Activated T-helper 1 cell treated with anti-CD3 and anti-CD28 coated beads, Interleukin-12 subunit alpha, Interleukin-12 subunit beta, Interleukin-2, Interleukin-4 antibody, amounts not matched to agents 30 ng/mL and 10 ng/mL and 1 ng/mL, durations not matched to agents 14 hours and 24 hours and 36 hours (primary cell): ENCODE measurements around the gene ORM2. TPM values are rescaled to one million over a fixed set of nuclear protein-coding genes. Genes with fewer than 3 reads are reported as not detected.

Source experiments
- DNase-seq: peaks from one replicate; pipeline ENCODE4 v3.0.0; 2021; ENCODE audit warnings: low spot score
- H3K27ac Mint-ChIP-seq: one replicate; pipeline ENCODE4 v1.8.0; 2021; ENCODE audit warnings: mild to moderate bottlenecking, mixed read lengths
- H3K27me3 Mint-ChIP-seq: one replicate; pipeline ENCODE4 v1.8.0; 2022; ENCODE audit warnings: mild to moderate bottlenecking, moderate library complexity, mixed read lengths; ENCODE audit not compliant: insufficient read depth
- H3K36me3 Mint-ChIP-seq: one replicate; pipeline ENCODE4 v1.8.0; 2021; ENCODE audit warnings: low read depth, mixed read lengths
- H3K4me1 Mint-ChIP-seq: one replicate; pipeline ENCODE4 v1.8.0; 2021; ENCODE audit warnings: low read depth, mixed read lengths
- H3K4me3 Mint-ChIP-seq: one replicate; pipeline ENCODE4 v1.8.0; 2021; ENCODE audit warnings: mild to moderate bottlenecking, moderate library complexity, mixed read lengths
- H3K9me3 Mint-ChIP-seq: one replicate; pipeline ENCODE4 v1.8.0; 2021; ENCODE audit warnings: mixed read lengths
- intact Hi-C: fragments of 100-400 bp; cut with micrococcal nuclease; formaldehyde crosslinking; loops from one replicate; pipeline ENCODE4 v1.15.1; 2024
- total RNA-seq: library from RNA; stranded (reverse); gene quantifications from 2 replicates; pipeline ENCODE4 v1.2.3, GENCODE V29; 2022

ORM2 gene
- total RNA-seq, 1 donor from 2014 or later: not detected

- Mint-ChIP-seq H3K27me3 (no peaks in the 10 kb centered on the region), H3K4me3 (no peak overlapping the region), H3K9me3 (peaks cover 4% of the 10 kb centered on the region), H3K4me1 (peaks cover 5% of the 10 kb centered on the region), H3K36me3 (peaks cover 39% of the 10 kb centered on the region), H3K27ac (no peak overlapping the region)
- intact Hi-C loops: no loop called here
- no peak for DNase-seq
Observed at GRCh38 chr9:114334490-114334889, 4.8 kb downstream of the ORM2 start.

GRCh38 chr9:114335745-114336144, 6.1 kb downstream of the ORM2 start:
- intact Hi-C loops: no loop called here
- H3K27ac Mint-ChIP-seq: no peak overlapping the region
- no peak overlapping the region for H3K4me3 Mint-ChIP-seq
- no peak for DNase-seq
- no peaks in the 10 kb centered on the region for H3K27me3 Mint-ChIP-seq
- H3K36me3 Mint-ChIP-seq: peaks cover 47% of the 10 kb centered on the region
- H3K4me1 Mint-ChIP-seq: peaks cover 5% of the 10 kb centered on the region
- peaks cover 4% of the 10 kb centered on the region for H3K9me3 Mint-ChIP-seq

- no peak for DNase-seq
- H3K4me1 Mint-ChIP-seq: peaks cover 5% of the 10 kb centered on the region
- H3K27ac Mint-ChIP-seq: no peak overlapping the region
- H3K27me3 Mint-ChIP-seq: no peaks in the 10 kb centered on the region
- peaks cover 50% of the 10 kb centered on the region for H3K36me3 Mint-ChIP-seq
- H3K9me3 Mint-ChIP-seq: peaks cover 4% of the 10 kb centered on the region
- intact Hi-C loops: no loop called here
- no peak overlapping the region for H3K4me3 Mint-ChIP-seq
Observed at GRCh38 chr9:114336157-114336556, 6.5 kb downstream of the ORM2 start.

- Mint-ChIP-seq H3K27me3 (no peaks in the 10 kb centered on the region), H3K4me1 (peaks cover 5% of the 10 kb centered on the region), H3K36me3 (peaks cover 55% of the 10 kb centered on the region), H3K4me3 (no peak overlapping the region), H3K27ac (no peak overlapping the region), H3K9me3 (peaks cover 4% of the 10 kb centered on the region)
- intact Hi-C loops: no loop called here
- DNase-seq: no peak
Observed at GRCh38 chr9:114336699-114337395, 7.2 kb downstream of the ORM2 start.

GRCh38 chr9:114338187-114338586, 8.5 kb downstream of the ORM2 start:
- Mint-ChIP-seq H3K27ac (no peak overlapping the region), H3K36me3 (peaks cover 59% of the 10 kb centered on the region), H3K27me3 (no peaks in the 10 kb centered on the region), H3K4me3 (no peak overlapping the region), H3K9me3 (peaks cover 4% of the 10 kb centered on the region), H3K4me1 (peaks cover 5% of the 10 kb centered on the region)
- DNase-seq: no peak
- intact Hi-C loops: loop anchor here (2.0 kb wide), 1 partner anchor 59 kb away; no protein-coding TSS in a partner anchor

- H3K4me1 Mint-ChIP-seq: peaks cover 5% of the 10 kb centered on the region
- peak overlapping the region; percentile 48 for H3K27ac Mint-ChIP-seq
- peaks cover 4% of the 10 kb centered on the region for H3K9me3 Mint-ChIP-seq
- peaks cover 68% of the 10 kb centered on the region for H3K36me3 Mint-ChIP-seq
- no peaks in the 10 kb centered on the region for H3K27me3 Mint-ChIP-seq
- intact Hi-C loops: loop anchor here (1.0 to 2.0 kb wide), 5 partner anchors 10 to 314 kb away; no protein-coding TSS in a partner anchor
- H3K4me3 Mint-ChIP-seq: no peak overlapping the region
- no peak for DNase-seq
Observed at GRCh38 chr9:114339130-114339908, 9.7 kb downstream of the ORM2 start.

GRCh38 chr9:114341152-114341830, 11.6 kb downstream of the ORM2 start:
- intact Hi-C loops: no loop called here
- peak overlapping the region; percentile 75 for H3K27ac Mint-ChIP-seq
- peaks cover 6% of the 10 kb centered on the region for H3K4me1 Mint-ChIP-seq
- H3K27me3 Mint-ChIP-seq: no peaks in the 10 kb centered on the region
- peaks cover 74% of the 10 kb centered on the region for H3K36me3 Mint-ChIP-seq
- H3K9me3 Mint-ChIP-seq: no peaks in the 10 kb centered on the region
- H3K4me3 Mint-ChIP-seq: no peak overlapping the region
- DNase-seq: no peak

- H3K4me3 Mint-ChIP-seq: no peak overlapping the region
- intact Hi-C loops: no loop called here
- H3K9me3 Mint-ChIP-seq: no peaks in the 10 kb centered on the region
- H3K27ac Mint-ChIP-seq: no peak overlapping the region
- DNase-seq: no peak
- no peaks in the 10 kb centered on the region for H3K27me3 Mint-ChIP-seq
- H3K36me3 Mint-ChIP-seq: peaks cover 75% of the 10 kb centered on the region
- H3K4me1 Mint-ChIP-seq: peaks cover 11% of the 10 kb centered on the region
Observed at GRCh38 chr9:114341991-114342390, 12.3 kb downstream of the ORM2 start.

- H3K4me3 Mint-ChIP-seq: no peak overlapping the region
- intact Hi-C loops: no loop called here
- peak overlapping the region; percentile 40 for H3K27ac Mint-ChIP-seq
- H3K4me1 Mint-ChIP-seq: peaks cover 11% of the 10 kb centered on the region
- no peaks in the 10 kb centered on the region for H3K9me3 Mint-ChIP-seq
- DNase-seq: no peak
- H3K27me3 Mint-ChIP-seq: no peaks in the 10 kb centered on the region
- H3K36me3 Mint-ChIP-seq: peaks cover 76% of the 10 kb centered on the region
Observed at GRCh38 chr9:114342755-114343440, 13.2 kb downstream of the ORM2 start.

GRCh38 chr9:114343471-114344187, 14.0 kb downstream of the ORM2 start:
- Mint-ChIP-seq H3K27ac (no peak overlapping the region), H3K36me3 (peaks cover 79% of the 10 kb centered on the region)

GRCh38 chr9:114344188-114344566, 14.5 kb downstream of the ORM2 start:
- DNase-seq: no peak
- no peaks in the 10 kb centered on the region for H3K27me3 Mint-ChIP-seq
- H3K4me3 Mint-ChIP-seq: no peak overlapping the region
- peaks cover 21% of the 10 kb centered on the region for H3K4me1 Mint-ChIP-seq
- intact Hi-C loops: no loop called here
- H3K9me3 Mint-ChIP-seq: no peaks in the 10 kb centered on the region
- peaks cover 78% of the 10 kb centered on the region for H3K36me3 Mint-ChIP-seq
- H3K27ac Mint-ChIP-seq: no peak overlapping the region

More at GRCh38 chr9:114343471-114344187, 14.0 kb downstream of the ORM2 start:
- H3K4me3 Mint-ChIP-seq: no peak overlapping the region
- H3K9me3 Mint-ChIP-seq: no peaks in the 10 kb centered on the region
- DNase-seq: no peak
- intact Hi-C loops: no loop called here
- H3K4me1 Mint-ChIP-seq: peaks cover 15% of the 10 kb centered on the region
- no peaks in the 10 kb centered on the region for H3K27me3 Mint-ChIP-seq

- H3K4me1 Mint-ChIP-seq: peaks cover 26% of the 10 kb centered on the region
- H3K27ac Mint-ChIP-seq: peak overlapping the region; percentile 56
- no peak for DNase-seq
- H3K4me3 Mint-ChIP-seq: no peak overlapping the region
- intact Hi-C loops: no loop called here
- no peaks in the 10 kb centered on the region for H3K27me3 Mint-ChIP-seq
- H3K36me3 Mint-ChIP-seq: peaks cover 78% of the 10 kb centered on the region
- no peaks in the 10 kb centered on the region for H3K9me3 Mint-ChIP-seq
Observed at GRCh38 chr9:114344692-114345091, 15.0 kb downstream of the ORM2 start.
